ENCODE results near the gene CFAP74. TPM values are rescaled to one million over a fixed set of nuclear protein-coding genes. Genes with fewer than 3 reads are reported as not detected.
A peak's percentile ranks its signal among the peaks of the same experiment; 100 is the strongest.
"Not testable (repeated sequence)": the region's sequence is repeated elsewhere in the genome, so short reads cannot be mapped to it uniquely, and the experiment has no call there.

The CFAP74 gene
- total and polyA plus RNA-seq, 11 donors, result 0.03 to 0.33 (median 0.07) TPM; not detected in 8

DNA sequence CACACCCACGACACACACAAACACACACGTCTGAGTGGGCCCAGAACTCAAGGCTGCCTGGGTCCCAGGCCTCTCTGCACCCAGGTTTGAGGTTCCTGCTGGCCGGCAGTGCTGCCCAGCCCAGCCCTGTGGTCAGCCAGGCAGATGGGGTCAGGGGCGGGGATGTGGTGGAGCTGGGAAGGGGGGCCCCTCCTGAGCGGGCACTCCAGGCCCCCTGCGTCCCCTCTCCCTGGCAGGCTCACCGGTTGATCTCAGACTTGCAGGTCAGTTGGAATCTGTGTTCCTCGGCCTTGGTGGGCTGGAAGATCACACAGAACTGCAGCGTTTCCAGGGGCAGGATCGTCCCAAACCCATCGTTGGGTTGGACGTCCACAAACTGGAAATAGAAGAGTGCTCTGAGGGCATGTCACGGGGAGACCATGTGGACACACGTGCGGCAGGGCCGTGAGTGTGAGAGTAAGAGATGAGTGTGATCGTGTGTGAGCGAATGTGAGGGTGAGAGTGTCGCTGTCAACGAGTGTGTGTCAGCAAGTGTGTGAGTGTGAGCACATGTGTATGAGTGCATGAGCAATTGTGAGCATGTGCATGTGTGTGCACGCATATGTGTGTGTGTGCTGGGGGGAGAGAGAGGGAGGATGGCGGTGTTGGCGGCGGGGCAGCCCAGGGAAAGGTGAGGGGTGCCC lies 64.8 kb downstream of the CFAP74 start:
- H3K9me3 ChIP-seq, result no peaks in the 10 kb centered on the region
- WGBS, 4 donors, result 81 to 86% (median 82%) methylated on average over 24 of the region's 24 CpGs
- H3K4me3 ChIP-seq, result no peak overlapping the region
- no peaks in the 10 kb centered on the region for H3K36me3 ChIP-seq
- H3K4me1 ChIP-seq, result peaks cover 0 to 1% (median 0%) of the 10 kb centered on the region in 12 donors
- TF ChIP-seq, protein P1, sequence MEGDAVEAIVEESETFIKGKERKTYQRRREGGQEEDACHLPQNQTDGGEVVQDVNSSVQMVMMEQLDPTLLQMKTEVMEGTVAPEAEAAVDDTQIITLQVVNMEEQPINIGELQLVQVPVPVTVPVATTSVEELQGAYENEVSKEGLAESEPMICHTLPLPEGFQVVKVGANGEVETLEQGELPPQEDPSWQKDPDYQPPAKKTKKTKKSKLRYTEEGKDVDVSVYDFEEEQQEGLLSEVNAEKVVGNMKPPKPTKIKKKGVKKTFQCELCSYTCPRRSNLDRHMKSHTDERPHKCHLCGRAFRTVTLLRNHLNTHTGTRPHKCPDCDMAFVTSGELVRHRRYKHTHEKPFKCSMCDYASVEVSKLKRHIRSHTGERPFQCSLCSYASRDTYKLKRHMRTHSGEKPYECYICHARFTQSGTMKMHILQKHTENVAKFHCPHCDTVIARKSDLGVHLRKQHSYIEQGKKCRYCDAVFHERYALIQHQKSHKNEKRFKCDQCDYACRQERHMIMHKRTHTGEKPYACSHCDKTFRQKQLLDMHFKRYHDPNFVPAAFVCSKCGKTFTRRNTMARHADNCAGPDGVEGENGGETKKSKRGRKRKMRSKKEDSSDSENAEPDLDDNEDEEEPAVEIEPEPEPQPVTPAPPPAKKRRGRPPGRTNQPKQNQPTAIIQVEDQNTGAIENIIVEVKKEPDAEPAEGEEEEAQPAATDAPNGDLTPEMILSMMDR (IDR thresholded peaks at IDR 0.05), result no peak
- TF ChIP-seq POLR2A (IDR thresholded peaks at IDR 0.05), result no peak
- no peak for ATAC-seq
- no peak overlapping the region for H3K27ac ChIP-seq
- peaks cover 0 to 17% (median 0%) of the 10 kb centered on the region in 9 donors for H3K27me3 ChIP-seq
- intact Hi-C loops (cut with DNase I), result no loop called here
- peak in 1 of 5 donors; percentile 48 for DNase-seq

DNA sequence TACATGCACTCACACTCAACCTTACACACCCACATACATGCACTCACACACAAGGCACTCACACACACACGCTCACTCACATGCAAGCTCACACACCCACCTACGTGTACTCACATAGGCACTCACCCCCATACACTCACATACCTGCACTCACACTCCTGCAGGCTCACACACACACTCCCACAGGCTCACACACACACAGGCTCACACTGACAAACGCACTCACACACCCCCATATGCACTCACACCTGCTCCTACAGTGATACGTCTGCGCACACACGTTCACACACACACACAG lies 65.4 kb downstream of the CFAP74 start:
- WGBS, 4 donors, result 75 to 77% (median 75%) methylated on average over 6 of the region's 6 CpGs
- intact Hi-C loops (cut with DNase I), result no loop called here
- H3K36me3 ChIP-seq, result no peaks in the 10 kb centered on the region
- no peaks in the 10 kb centered on the region for H3K4me1 ChIP-seq
- no peak for TF ChIP-seq POLR2A (IDR thresholded peaks at IDR 0.05)
- TF ChIP-seq, protein P1 (IDR thresholded peaks at IDR 0.05), result no peak
- no peak overlapping the region for H3K27ac ChIP-seq
- DNase-seq (no peak), ATAC-seq (peak in 1 of 4 donors; percentile 16)
- no peak overlapping the region for H3K4me3 ChIP-seq
- H3K9me3 ChIP-seq, result no peaks in the 10 kb centered on the region
- H3K27me3 ChIP-seq, result peaks cover 0 to 17% (median 0%) of the 10 kb centered on the region in 9 donors

DNA sequence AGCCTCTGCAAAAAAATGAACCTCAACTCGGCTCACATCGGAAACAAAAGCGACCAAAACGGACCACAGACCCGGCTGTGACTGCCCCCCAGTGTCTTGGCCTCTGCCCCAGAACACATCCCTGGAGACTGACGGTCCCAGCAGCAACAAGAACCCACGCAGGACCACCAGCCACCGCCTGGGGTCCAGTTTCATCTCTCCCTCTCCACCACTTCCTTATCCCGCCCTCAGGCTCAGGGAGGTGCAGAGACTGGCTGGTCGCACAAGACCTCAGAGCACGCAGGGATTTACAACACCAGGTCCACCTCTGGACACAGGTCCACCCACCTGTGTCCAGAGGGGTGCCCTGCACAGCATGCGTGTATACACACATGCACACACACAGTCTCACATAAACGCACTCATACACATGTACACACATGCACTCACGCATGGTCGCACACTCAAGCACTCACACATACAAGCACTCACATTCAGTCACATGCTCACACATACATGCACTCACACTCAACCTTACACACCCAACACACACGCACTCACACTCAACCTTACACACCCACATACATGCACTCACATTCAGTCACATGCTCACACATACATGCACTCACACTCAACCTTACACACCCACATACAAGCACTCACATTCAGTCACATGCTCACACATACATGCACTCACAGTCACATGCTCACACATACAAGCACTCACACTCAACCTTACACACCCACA lies 65.9 kb downstream of the CFAP74 start:
- WGBS, 4 donors, result 72 to 78% (median 72%) methylated on average over 15 to 16 of the region's 16 CpGs
- no peak for DNase-seq
- no peak overlapping the region for H3K27ac ChIP-seq
- H3K9me3 ChIP-seq, result no peaks in the 10 kb centered on the region
- no peaks in the 10 kb centered on the region for H3K4me1 ChIP-seq
- H3K27me3 ChIP-seq, result peaks cover 0 to 17% (median 0%) of the 10 kb centered on the region in 9 donors
- ATAC-seq, result no peak
- TF ChIP-seq, protein P1 (IDR thresholded peaks at IDR 0.05), result no peak
- no peaks in the 10 kb centered on the region for H3K36me3 ChIP-seq
- intact Hi-C loops (cut with DNase I), result no loop called here
- H3K4me3 ChIP-seq, result no peak overlapping the region

GRCh38 chr1:1937061-1937460 lies 66.5 kb downstream of the CFAP74 start:
- H3K4me1 ChIP-seq, result no peaks in the 10 kb centered on the region
- peak in 1 of 5 donors; percentile 10 for DNase-seq
- H3K9me3 ChIP-seq, result no peaks in the 10 kb centered on the region
- intact Hi-C loops (cut with DNase I), result no loop called here
- 75 to 79% (median 78%) methylated on average over 15 of the region's 15 CpGs for WGBS, 4 donors
- H3K4me3 ChIP-seq, result no peak overlapping the region
- TF ChIP-seq, protein P1 (IDR thresholded peaks at IDR 0.05), result no peak
- TF ChIP-seq POLR2A (IDR thresholded peaks at IDR 0.05), result no peak
- H3K27ac ChIP-seq, result no peak overlapping the region
- ATAC-seq, result no peak
- peaks cover 0 to 11% (median 0%) of the 10 kb centered on the region in 9 donors for H3K27me3 ChIP-seq
- H3K36me3 ChIP-seq, result no peaks in the 10 kb centered on the region

- ATAC-seq; intact Hi-C loops (cut with DNase I): not testable (repeated sequence)
- 67 to 95% (median 78%) methylated on average over 4 to 19 of the region's 21 CpGs for WGBS, 4 donors
These were observed 68.7 kb downstream of the CFAP74 start for GRCh38 chr1:1934848-1935247.

More at GRCh38 chr1:1934848-1935247, 68.7 kb downstream of the CFAP74 start:
- H3K9me3 ChIP-seq, DNase-seq, H3K4me1 ChIP-seq, H3K36me3 ChIP-seq, H3K27ac ChIP-seq, H3K4me3 ChIP-seq, H3K27me3 ChIP-seq: not testable (repeated sequence)

Data from heart left ventricle (tissue), 16 donors.